HEK293 (cell line): ENCODE measurements around the gene TSPAN3.
A peak's percentile ranks its signal among the peaks of the same experiment; 100 is the strongest.

Experiments used
- BCL11B ChIP-seq: fragments of 450-650 bp; formaldehyde crosslinking; IDR thresholded peaks from 2 replicates; pipeline ENCODE4 v1.5.1; 2016; ENCODE audit warnings: low read depth, missing biosample characterization, missing genetic modification characterization
- GLI4 ChIP-seq: fragments of 450-650 bp; formaldehyde crosslinking; IDR thresholded peaks from 2 replicates; pipeline ENCODE4 v1.5.1; 2016; ENCODE audit warnings: missing biosample characterization, missing genetic modification characterization
- GLIS2 ChIP-seq: fragments of 450-650 bp; formaldehyde crosslinking; IDR thresholded peaks from 2 replicates; pipeline ENCODE4 v1.5.1; 2016; ENCODE audit warnings: missing biosample characterization, missing genetic modification characterization
- TCF7L2 ChIP-seq: IDR thresholded peaks from 2 replicates; pipeline ENCODE4 v1.6.1; 2011; ENCODE audit warnings: low read depth, mild to moderate bottlenecking, inconsistent platforms, low read length, moderate library complexity, borderline replicate concordance
- ZFHX2 ChIP-seq: fragments of 450-650 bp; formaldehyde crosslinking; conservative IDR thresholded peaks from 2 replicates; pipeline ENCODE4 v1.5.1; 2016; ENCODE audit warnings: missing biosample characterization, missing genetic modification characterization
- ZFP3 ChIP-seq: fragments of 450-650 bp; formaldehyde crosslinking; IDR thresholded peaks from 2 replicates; pipeline ENCODE4 v1.5.1; 2016; ENCODE audit warnings: low read depth, missing biosample characterization, missing genetic modification characterization
- ZFP69B ChIP-seq: fragments of 450-650 bp; formaldehyde crosslinking; IDR thresholded peaks from 2 replicates; pipeline ENCODE4 v1.5.1; 2016; ENCODE audit warnings: missing biosample characterization, missing genetic modification characterization
- ZNF112 ChIP-seq: fragments of 450-650 bp; formaldehyde crosslinking; IDR thresholded peaks from 2 replicates; pipeline ENCODE4 v1.5.0; 2017; ENCODE audit warnings: missing biosample characterization, missing genetic modification characterization
- ZNF132 ChIP-seq: fragments of 450-650 bp; formaldehyde crosslinking; IDR thresholded peaks from 2 replicates; pipeline ENCODE4 v1.5.1; 2017; ENCODE audit warnings: missing biosample characterization, missing genetic modification characterization, borderline replicate concordance
- ZNF138 ChIP-seq: fragments of 450-650 bp; formaldehyde crosslinking; IDR thresholded peaks from 2 replicates; pipeline ENCODE4 v1.5.1; 2016; ENCODE audit warnings: missing biosample characterization, missing genetic modification characterization, borderline replicate concordance
- ZNF146 ChIP-seq: fragments of 450-650 bp; formaldehyde crosslinking; IDR thresholded peaks from 2 replicates; pipeline ENCODE4 v1.5.1; 2016; ENCODE audit warnings: missing biosample characterization, missing genetic modification characterization
- ZNF16 ChIP-seq: fragments of 450-650 bp; formaldehyde crosslinking; IDR thresholded peaks from 2 replicates; pipeline ENCODE4 v1.5.1; 2016; ENCODE audit warnings: low read depth, missing biosample characterization, missing genetic modification characterization
- ZNF174 ChIP-seq: fragments of 450-650 bp; formaldehyde crosslinking; IDR thresholded peaks from 2 replicates; pipeline ENCODE4 v1.5.0; 2017; ENCODE audit warnings: missing biosample characterization, mild to moderate bottlenecking, missing genetic modification characterization
- ZNF24 ChIP-seq: fragments of 450-650 bp; formaldehyde crosslinking; IDR thresholded peaks from 2 replicates; pipeline ENCODE4 v1.5.1; 2016; ENCODE audit warnings: missing biosample characterization, missing genetic modification characterization
- ZNF354C ChIP-seq: fragments of 450-650 bp; formaldehyde crosslinking; IDR thresholded peaks from 2 replicates; pipeline ENCODE4 v1.5.1; 2016; ENCODE audit warnings: missing biosample characterization, missing genetic modification characterization, low read depth, borderline replicate concordance
- ZNF366 ChIP-seq: fragments of 450-650 bp; formaldehyde crosslinking; conservative IDR thresholded peaks from 2 replicates; pipeline ENCODE4 v1.5.1; 2016; ENCODE audit warnings: missing biosample characterization, missing genetic modification characterization
- ZNF529 ChIP-seq: fragments of 450-650 bp; formaldehyde crosslinking; IDR thresholded peaks from 2 replicates; pipeline ENCODE4 v1.5.1; 2017; ENCODE audit warnings: missing genetic modification characterization, missing biosample characterization; ENCODE audit not compliant: insufficient replicate concordance
- ZNF544 ChIP-seq: fragments of 450-650 bp; formaldehyde crosslinking; IDR thresholded peaks from 2 replicates; pipeline ENCODE4 v1.5.0; 2017; ENCODE audit warnings: missing biosample characterization, missing genetic modification characterization
- ZNF585B ChIP-seq: fragments of 450-650 bp; formaldehyde crosslinking; IDR thresholded peaks from 2 replicates; pipeline ENCODE4 v1.5.1; 2016; ENCODE audit warnings: missing biosample characterization, missing genetic modification characterization
- ZNF623 ChIP-seq: fragments of 450-650 bp; formaldehyde crosslinking; IDR thresholded peaks from 2 replicates; pipeline ENCODE4 v1.5.1; 2016; ENCODE audit warnings: missing biosample characterization, missing genetic modification characterization
- ZNF76 ChIP-seq: fragments of 450-650 bp; formaldehyde crosslinking; IDR thresholded peaks from 2 replicates; pipeline ENCODE4; 2016; ENCODE audit warnings: low read depth, missing biosample characterization, missing genetic modification characterization, borderline replicate concordance
- TF ChIP-seq, protein P1 (sequence below): fragments of 450-650 bp; formaldehyde crosslinking; IDR thresholded peaks from 2 replicates; pipeline ENCODE4 v1.5.1; 2016; ENCODE audit warnings: missing biosample characterization, missing genetic modification characterization
- TF ChIP-seq, protein P2 (sequence below): fragments of 450-650 bp; formaldehyde crosslinking; IDR thresholded peaks from 2 replicates; pipeline ENCODE4 v1.5.1; 2016; ENCODE audit warnings: missing biosample characterization, missing genetic modification characterization
- TF ChIP-seq, protein P3 (sequence below): fragments of 450-650 bp; formaldehyde crosslinking; IDR thresholded peaks from 2 replicates; pipeline ENCODE4 v1.5.1; 2017; ENCODE audit warnings: missing biosample characterization, missing genetic modification characterization
- TF ChIP-seq, protein P4 (sequence below): fragments of 450-650 bp; formaldehyde crosslinking; IDR thresholded peaks from 2 replicates; pipeline ENCODE4 v1.5.1; 2017; ENCODE audit warnings: missing biosample characterization, mild to moderate bottlenecking, missing genetic modification characterization, moderate library complexity
- TF ChIP-seq, protein P5 (sequence below): fragments of 450-650 bp; formaldehyde crosslinking; IDR thresholded peaks from 2 replicates; pipeline ENCODE4; 2016; ENCODE audit warnings: missing biosample characterization, missing genetic modification characterization
- TF ChIP-seq, protein P6 (sequence below): fragments of 450-650 bp; formaldehyde crosslinking; IDR thresholded peaks from 2 replicates; pipeline ENCODE4 v1.5.1; 2016; ENCODE audit warnings: missing biosample characterization, missing genetic modification characterization, low read depth
- TF ChIP-seq, protein P7 (sequence below): fragments of 450-650 bp; formaldehyde crosslinking; IDR thresholded peaks from 2 replicates; pipeline ENCODE4 v1.5.1; 2016; ENCODE audit warnings: missing biosample characterization, missing genetic modification characterization

The TSPAN3 gene

DNA sequence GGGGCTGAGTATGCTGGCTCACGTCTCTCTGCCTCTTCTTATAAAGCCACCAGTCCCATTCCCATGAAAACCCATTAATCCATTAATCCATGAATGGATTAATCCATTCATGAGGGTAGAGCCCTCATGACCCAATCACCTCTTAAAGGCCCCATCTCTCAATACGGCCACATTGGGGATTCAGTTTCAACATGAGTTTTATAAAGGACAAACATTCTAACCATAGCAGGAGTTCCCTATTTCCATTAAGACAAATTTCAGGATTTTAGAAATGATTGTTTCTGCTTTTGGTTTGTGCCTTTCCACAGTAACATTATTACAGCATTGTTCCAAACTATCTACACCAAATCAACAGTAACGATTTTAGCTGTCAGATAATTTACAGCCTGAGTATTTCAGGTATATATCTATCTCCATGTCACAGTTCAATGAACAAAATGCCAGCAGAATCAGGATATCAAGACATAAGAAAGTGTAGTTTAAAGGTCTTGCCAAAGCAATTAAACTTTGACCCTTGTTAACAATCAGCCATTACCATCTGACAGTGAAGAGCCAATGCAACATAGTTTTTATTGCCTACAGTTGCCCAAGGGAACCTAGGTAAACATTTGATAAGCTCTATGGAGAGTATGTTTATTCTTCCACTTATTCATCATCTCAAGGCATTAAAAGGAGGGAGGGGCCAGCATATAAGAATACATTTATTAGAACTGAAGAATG is 3.8 kb downstream of the TSPAN3 start (continued):
- TF ChIP-seq, protein P1, sequence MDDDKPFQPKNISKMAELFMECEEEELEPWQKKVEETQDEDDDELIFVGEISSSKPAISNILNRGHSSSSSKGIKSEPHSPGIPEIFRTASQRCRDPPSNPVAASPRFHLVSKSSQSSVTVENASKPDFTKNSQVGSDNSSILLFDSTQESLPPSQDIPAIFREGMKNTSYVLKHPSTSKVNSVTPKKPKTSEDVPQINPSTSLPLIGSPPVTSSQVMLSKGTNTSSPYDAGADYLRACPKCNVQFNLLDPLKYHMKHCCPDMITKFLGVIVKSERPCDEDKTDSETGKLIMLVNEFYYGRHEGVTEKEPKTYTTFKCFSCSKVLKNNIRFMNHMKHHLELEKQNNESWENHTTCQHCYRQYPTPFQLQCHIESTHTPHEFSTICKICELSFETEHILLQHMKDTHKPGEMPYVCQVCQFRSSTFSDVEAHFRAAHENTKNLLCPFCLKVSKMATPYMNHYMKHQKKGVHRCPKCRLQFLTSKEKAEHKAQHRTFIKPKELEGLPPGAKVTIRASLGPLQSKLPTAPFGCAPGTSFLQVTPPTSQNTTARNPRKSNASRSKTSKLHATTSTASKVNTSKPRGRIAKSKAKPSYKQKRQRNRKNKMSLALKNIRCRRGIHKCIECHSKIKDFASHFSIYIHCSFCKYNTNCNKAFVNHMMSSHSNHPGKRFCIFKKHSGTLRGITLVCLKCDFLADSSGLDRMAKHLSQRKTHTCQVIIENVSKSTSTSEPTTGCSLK (tag by site-specific recombination), result no peak
- no peak for TF ChIP-seq ZNF76
- TF ChIP-seq, protein P2, sequence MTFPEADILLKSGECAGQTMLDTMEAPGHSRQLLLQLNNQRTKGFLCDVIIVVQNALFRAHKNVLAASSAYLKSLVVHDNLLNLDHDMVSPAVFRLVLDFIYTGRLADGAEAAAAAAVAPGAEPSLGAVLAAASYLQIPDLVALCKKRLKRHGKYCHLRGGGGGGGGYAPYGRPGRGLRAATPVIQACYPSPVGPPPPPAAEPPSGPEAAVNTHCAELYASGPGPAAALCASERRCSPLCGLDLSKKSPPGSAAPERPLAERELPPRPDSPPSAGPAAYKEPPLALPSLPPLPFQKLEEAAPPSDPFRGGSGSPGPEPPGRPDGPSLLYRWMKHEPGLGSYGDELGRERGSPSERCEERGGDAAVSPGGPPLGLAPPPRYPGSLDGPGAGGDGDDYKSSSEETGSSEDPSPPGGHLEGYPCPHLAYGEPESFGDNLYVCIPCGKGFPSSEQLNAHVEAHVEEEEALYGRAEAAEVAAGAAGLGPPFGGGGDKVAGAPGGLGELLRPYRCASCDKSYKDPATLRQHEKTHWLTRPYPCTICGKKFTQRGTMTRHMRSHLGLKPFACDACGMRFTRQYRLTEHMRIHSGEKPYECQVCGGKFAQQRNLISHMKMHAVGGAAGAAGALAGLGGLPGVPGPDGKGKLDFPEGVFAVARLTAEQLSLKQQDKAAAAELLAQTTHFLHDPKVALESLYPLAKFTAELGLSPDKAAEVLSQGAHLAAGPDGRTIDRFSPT (tag by site-specific recombination), result peak; percentile 48; the same call in 1 of the 2 replicates
- TF ChIP-seq, protein P3, sequence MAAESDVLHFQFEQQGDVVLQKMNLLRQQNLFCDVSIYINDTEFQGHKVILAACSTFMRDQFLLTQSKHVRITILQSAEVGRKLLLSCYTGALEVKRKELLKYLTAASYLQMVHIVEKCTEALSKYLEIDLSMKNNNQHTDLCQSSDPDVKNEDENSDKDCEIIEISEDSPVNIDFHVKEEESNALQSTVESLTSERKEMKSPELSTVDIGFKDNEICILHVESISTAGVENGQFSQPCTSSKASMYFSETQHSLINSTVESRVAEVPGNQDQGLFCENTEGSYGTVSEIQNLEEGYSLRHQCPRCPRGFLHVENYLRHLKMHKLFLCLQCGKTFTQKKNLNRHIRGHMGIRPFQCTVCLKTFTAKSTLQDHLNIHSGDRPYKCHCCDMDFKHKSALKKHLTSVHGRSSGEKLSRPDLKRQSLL (tag by site-specific recombination), result no peak
- peak; percentile 36; the same call in 1 of the 2 replicates for TF ChIP-seq ZNF146 (tag by site-specific recombination)
- no peak for TF ChIP-seq ZNF174
- peak; percentile 92 for TF ChIP-seq TCF7L2
- TF ChIP-seq, protein P4, sequence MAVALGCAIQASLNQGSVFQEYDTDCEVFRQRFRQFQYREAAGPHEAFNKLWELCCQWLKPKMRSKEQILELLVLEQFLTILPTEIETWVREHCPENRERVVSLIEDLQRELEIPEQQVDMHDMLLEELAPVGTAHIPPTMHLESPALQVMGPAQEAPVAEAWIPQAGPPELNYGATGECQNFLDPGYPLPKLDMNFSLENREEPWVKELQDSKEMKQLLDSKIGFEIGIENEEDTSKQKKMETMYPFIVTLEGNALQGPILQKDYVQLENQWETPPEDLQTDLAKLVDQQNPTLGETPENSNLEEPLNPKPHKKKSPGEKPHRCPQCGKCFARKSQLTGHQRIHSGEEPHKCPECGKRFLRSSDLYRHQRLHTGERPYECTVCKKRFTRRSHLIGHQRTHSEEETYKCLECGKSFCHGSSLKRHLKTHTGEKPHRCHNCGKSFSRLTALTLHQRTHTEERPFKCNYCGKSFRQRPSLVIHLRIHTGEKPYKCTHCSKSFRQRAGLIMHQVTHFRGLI (tag by site-specific recombination), result peak; percentile 50; the same call in 1 of the 2 replicates
- no peak for TF ChIP-seq ZNF112 (tag by site-specific recombination)
- no peak for TF ChIP-seq ZFP3
- peak; percentile 52 for TF ChIP-seq ZNF366 (tag by site-specific recombination)
- TF ChIP-seq ZNF24 (tag by site-specific recombination), result 0 out of 2 replicates have a peak, but pooled peaks have one; percentile 64
- TF ChIP-seq, protein P5, sequence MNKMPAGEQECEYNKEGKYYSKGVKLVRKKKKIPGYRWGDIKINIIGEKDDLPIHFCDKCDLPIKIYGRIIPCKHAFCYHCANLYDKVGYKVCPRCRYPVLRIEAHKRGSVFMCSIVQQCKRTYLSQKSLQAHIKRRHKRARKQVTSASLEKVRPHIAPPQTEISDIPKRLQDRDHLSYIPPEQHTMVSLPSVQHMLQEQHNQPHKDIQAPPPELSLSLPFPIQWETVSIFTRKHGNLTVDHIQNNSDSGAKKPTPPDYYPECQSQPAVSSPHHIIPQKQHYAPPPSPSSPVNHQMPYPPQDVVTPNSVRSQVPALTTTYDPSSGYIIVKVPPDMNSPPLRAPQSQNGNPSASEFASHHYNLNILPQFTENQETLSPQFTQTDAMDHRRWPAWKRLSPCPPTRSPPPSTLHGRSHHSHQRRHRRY (tag by site-specific recombination), result no peak
- TF ChIP-seq ZFHX2, result no peak
- TF ChIP-seq ZNF16, result no peak
- TF ChIP-seq GLIS2 (tag by site-specific recombination), result no peak
- TF ChIP-seq GLI4 (tag by site-specific recombination), result no peak
- TF ChIP-seq ZNF623 (tag by site-specific recombination), result no peak; the same call in 1 of the 2 replicates
- TF ChIP-seq BCL11B (tag by site-specific recombination), result peak; percentile 96
- TF ChIP-seq ZNF544 (tag by site-specific recombination), result no peak
- TF ChIP-seq, protein P6, sequence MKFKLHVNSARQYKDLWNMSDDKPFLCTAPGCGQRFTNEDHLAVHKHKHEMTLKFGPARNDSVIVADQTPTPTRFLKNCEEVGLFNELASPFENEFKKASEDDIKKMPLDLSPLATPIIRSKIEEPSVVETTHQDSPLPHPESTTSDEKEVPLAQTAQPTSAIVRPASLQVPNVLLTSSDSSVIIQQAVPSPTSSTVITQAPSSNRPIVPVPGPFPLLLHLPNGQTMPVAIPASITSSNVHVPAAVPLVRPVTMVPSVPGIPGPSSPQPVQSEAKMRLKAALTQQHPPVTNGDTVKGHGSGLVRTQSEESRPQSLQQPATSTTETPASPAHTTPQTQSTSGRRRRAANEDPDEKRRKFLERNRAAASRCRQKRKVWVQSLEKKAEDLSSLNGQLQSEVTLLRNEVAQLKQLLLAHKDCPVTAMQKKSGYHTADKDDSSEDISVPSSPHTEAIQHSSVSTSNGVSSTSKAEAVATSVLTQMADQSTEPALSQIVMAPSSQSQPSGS (tag by site-specific recombination), result peak; percentile 53
- no peak for TF ChIP-seq ZNF354C (tag by site-specific recombination)
- TF ChIP-seq ZNF585B, result no peak
- no peak for TF ChIP-seq ZFP69B (tag by site-specific recombination)
- TF ChIP-seq ZNF132 (tag by site-specific recombination), result no peak
- TF ChIP-seq, protein P7, sequence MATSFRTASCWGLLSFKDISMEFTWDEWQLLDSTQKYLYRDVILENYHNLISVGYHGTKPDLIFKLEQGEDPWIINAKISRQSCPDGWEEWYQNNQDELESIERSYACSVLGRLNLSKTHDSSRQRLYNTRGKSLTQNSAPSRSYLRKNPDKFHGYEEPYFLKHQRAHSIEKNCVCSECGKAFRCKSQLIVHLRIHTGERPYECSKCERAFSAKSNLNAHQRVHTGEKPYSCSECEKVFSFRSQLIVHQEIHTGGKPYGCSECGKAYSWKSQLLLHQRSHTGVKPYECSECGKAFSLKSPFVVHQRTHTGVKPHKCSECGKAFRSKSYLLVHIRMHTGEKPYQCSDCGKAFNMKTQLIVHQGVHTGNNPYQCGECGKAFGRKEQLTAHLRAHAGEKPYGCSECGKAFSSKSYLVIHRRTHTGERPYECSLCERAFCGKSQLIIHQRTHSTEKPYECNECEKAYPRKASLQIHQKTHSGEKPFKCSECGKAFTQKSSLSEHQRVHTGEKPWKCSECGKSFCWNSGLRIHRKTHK (tag by site-specific recombination), result no peak
- TF ChIP-seq ZNF138 (tag by site-specific recombination), result no peak
- no peak for TF ChIP-seq ZNF529
